Mononuclear cell (primary cell): ENCODE data around the gene GLO1. TPM values are rescaled to one million over a fixed set of nuclear protein-coding genes. Genes with fewer than 3 reads are reported as not detected.

Source experiments
- H3K27me3 ChIP-seq: 2 replicates; pipeline ENCODE4 v1.6.0; 2011; ENCODE audit warnings: low read length, control low read depth; ENCODE audit not compliant: insufficient read depth
- H3K4me1 ChIP-seq: 2 replicates; pipeline ENCODE4 v1.5.1; 2011; ENCODE audit warnings: mild to moderate bottlenecking, low read length, control low read depth; ENCODE audit not compliant: insufficient read depth
- H3K4me3 ChIP-seq: 2 replicates; pipeline ENCODE4 v1.5.1; 2011; ENCODE audit warnings: mild to moderate bottlenecking, low read length, moderate library complexity
- H3K9me3 ChIP-seq: 2 replicates; pipeline ENCODE4 v1.5.1; 2011; ENCODE audit warnings: low read depth, mild to moderate bottlenecking, control low read depth, low read length
- total RNA-seq: library from RNA; depleted of rRNA; stranded (reverse); fragments of >200 nt; gene quantifications from one replicate; pipeline ENCODE4 v1.2.3, GENCODE V29; 2012

The GLO1 gene
- total RNA-seq, 1 donor = 45.5 TPM

GRCh38 chr6:38687549-38687948, 15.4 kb downstream of the GLO1 start:
- no peaks in the 10 kb centered on the region for H3K9me3 ChIP-seq
- H3K4me3 ChIP-seq = no peak overlapping the region
- peaks cover 5% of the 10 kb centered on the region for H3K4me1 ChIP-seq
- no peaks in the 10 kb centered on the region for H3K27me3 ChIP-seq

- Histone ChIP-seq H3K9me3 (no peaks in the 10 kb centered on the region), H3K4me1 (peaks cover 5% of the 10 kb centered on the region), H3K27me3 (no peaks in the 10 kb centered on the region), H3K4me3 (no peak overlapping the region)
Measured at GRCh38 chr6:38687043-38687353, 15.9 kb downstream of the GLO1 start.

GRCh38 chr6:38686270-38687042, 16.5 kb downstream of the GLO1 start:
- H3K4me1 ChIP-seq = peaks cover 5% of the 10 kb centered on the region
- no peaks in the 10 kb centered on the region for H3K27me3 ChIP-seq
- H3K4me3 ChIP-seq = no peak overlapping the region

GRCh38 chr6:38684904-38685303, 18.0 kb downstream of the GLO1 start:
- Histone ChIP-seq H3K4me3 (no peak overlapping the region), H3K4me1 (peaks cover 5% of the 10 kb centered on the region), H3K9me3 (no peaks in the 10 kb centered on the region), H3K27me3 (no peaks in the 10 kb centered on the region)

More at GRCh38 chr6:38686270-38687042, 16.5 kb downstream of the GLO1 start:
- no peaks in the 10 kb centered on the region for H3K9me3 ChIP-seq

- Histone ChIP-seq H3K27me3 (no peaks in the 10 kb centered on the region), H3K9me3 (no peaks in the 10 kb centered on the region), H3K4me3 (no peak overlapping the region), H3K4me1 (peaks cover 5% of the 10 kb centered on the region)
Measured at GRCh38 chr6:38684237-38684636, 18.7 kb downstream of the GLO1 start.

DNA sequence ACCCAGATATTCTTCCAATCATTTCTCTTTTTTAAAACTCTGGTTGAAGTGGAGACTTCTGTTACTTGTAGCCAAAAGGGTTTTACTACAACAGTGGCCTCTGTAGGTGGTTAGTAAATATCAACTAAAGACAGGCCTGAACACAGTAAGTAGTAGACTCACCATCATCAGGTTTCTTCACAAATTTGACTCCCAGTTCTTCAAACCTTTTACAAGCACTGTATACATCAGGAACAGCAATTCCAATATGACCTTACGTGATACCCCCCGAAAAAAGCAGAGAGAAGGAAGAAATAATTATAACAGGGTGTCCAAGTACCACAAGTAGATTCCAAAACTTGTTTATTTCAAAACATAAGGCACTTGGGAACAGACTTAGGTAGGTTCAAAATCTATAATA, 21.1 kb downstream of the GLO1 start:
- H3K27me3 ChIP-seq = no peaks in the 10 kb centered on the region
- H3K4me1 ChIP-seq = peaks cover 10% of the 10 kb centered on the region

GRCh38 chr6:38679668-38680067, 23.3 kb downstream of the GLO1 start:
- Histone ChIP-seq H3K4me3 (no peak overlapping the region), H3K9me3 (no peaks in the 10 kb centered on the region), H3K27me3 (no peaks in the 10 kb centered on the region), H3K4me1 (peaks cover 13% of the 10 kb centered on the region)

More for the DNA sequence above, 21.1 kb downstream of the GLO1 start:
- Histone ChIP-seq H3K4me3 (no peak overlapping the region), H3K9me3 (no peaks in the 10 kb centered on the region)

DNA sequence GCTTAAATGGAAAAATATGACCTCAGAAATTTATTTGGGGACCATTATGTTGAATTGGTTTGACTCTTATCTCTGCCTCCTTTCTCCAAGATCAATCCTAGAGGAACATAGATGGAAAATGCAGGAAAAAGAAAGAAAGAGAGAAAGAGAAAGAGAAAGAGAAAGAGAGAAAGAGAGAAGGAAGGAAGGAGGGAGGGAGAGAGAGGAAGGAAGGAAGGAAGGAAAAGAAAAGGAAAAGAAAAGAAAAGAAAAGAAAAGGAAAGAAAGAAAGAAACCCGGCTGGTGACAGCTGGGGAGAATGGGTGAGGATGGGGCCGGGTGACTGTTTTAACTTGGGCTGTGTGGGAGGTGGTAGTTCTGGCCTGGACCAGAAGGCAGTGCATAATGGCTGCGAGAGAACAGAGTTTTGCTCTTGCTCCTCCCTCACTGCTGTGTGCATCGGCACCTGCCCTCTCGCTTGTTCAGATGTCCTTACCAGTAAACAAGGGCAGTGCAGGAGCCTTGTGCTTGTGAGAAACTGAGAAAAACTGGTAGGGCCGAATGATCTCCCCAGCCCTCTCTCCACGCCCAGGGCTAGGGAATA, 24.7 kb downstream of the GLO1 start:
- Histone ChIP-seq H3K9me3 (no peaks in the 10 kb centered on the region), H3K27me3 (no peaks in the 10 kb centered on the region), H3K4me3 (no peak overlapping the region), H3K4me1 (peaks cover 23% of the 10 kb centered on the region)

DNA sequence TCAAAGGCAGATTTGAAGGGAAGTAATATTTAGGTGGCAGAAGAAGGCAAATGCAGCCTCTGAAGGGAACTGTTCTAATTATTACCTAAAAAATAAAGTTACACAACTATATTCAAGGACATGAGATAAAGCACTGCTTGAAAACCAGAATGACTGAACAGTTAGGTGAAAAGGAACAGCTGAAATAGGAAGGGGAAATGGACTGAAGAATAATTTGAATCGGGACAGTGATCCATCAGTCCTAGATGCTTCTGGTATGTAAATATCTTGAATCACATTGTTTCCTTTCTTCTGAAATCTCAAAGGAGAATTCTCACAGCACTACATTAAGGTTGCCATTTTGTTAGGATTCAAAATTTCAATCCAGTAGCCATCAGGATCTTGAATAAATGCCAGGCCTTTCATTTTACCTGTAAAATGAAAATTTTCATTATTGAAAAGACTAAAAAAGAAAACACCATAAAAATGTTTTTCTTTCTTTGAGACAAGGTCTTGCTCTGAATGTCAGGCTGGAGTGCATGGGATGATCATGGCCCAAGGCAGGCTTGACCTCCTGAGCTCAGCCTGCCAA, 25.9 kb downstream of the GLO1 start:
- Histone ChIP-seq H3K27me3 (no peaks in the 10 kb centered on the region), H3K4me3 (no peak overlapping the region), H3K9me3 (no peaks in the 10 kb centered on the region), H3K4me1 (peaks cover 24% of the 10 kb centered on the region)

DNA sequence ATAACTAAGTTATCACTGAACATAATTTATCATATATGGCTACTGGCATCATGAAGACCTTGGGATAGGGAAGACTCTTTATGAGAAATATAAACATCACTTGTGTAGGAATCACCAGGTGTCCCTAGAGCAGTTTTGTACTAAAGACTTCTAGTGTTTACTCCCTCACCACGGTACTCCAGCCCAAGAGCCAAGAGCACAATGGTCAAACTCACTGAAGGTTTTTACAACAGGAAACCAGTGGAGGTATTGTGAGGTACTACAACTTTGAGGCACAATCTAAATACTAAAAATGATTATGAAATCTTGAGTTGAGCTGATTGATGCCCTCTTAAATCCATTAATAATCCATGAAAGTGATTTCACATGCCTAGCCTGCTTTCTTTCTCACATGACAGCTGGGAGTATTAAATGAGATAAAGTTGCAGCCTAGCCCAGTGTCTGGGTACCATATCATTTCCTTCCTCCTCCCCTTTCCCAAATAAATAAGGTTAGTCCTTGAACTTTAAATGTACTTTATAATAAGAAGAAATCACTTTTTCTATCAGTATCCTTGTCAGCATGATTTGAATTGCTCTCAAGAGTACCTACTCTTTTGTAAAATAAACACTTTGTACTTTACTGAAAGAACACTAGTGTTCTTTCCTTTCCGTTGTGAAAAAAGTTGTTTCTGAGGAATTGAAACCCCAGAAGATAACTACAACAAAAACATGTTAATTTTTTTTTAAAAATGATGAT, 26.5 kb downstream of the GLO1 start:
- Histone ChIP-seq H3K4me3 (no peak overlapping the region), H3K27me3 (no peaks in the 10 kb centered on the region), H3K9me3 (no peaks in the 10 kb centered on the region), H3K4me1 (peaks cover 24% of the 10 kb centered on the region)

- Histone ChIP-seq H3K4me3 (no peak overlapping the region), H3K27me3 (no peaks in the 10 kb centered on the region), H3K4me1 (peaks cover 24% of the 10 kb centered on the region), H3K9me3 (no peaks in the 10 kb centered on the region)
Measured at GRCh38 chr6:38673397-38674165, 29.4 kb downstream of the GLO1 start.

DNA sequence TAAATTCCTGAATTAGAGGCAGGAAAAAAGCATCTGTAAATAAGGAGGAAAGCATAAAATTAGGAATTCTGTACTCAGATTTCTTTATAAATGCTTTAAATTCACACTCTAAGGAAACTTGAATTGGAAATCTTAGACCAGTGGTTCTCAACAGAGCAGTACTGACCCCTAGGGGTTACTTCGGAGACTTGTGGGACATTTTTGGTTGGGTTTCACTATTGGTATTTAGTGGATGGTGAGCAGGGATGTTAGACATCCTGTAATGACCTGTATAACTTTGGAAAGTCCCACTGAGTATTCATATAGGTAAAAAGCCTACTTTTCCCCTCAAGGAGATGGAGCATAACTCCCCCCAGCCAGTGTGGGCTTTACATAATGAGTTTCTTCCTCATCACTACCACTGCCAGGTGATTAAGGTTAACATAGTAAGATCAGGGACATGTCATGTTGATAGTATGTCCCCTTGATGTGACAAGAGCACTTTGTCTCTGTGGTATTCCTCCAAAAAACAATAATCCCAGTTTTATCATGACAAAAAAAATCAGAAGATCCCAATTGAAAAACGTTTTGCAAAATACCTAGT, 31.0 kb downstream of the GLO1 start:
- no peaks in the 10 kb centered on the region for H3K27me3 ChIP-seq
- H3K4me3 ChIP-seq = no peak overlapping the region
- H3K4me1 ChIP-seq = peaks cover 14% of the 10 kb centered on the region

GRCh38 chr6:38658418-38659167, 44.4 kb downstream of the GLO1 start:
- no peaks in the 10 kb centered on the region for H3K9me3 ChIP-seq
- no peak overlapping the region for H3K4me3 ChIP-seq
- no peaks in the 10 kb centered on the region for H3K27me3 ChIP-seq
- H3K4me1 ChIP-seq = no peaks in the 10 kb centered on the region

More for the DNA sequence above, 31.0 kb downstream of the GLO1 start:
- no peaks in the 10 kb centered on the region for H3K9me3 ChIP-seq

DNA sequence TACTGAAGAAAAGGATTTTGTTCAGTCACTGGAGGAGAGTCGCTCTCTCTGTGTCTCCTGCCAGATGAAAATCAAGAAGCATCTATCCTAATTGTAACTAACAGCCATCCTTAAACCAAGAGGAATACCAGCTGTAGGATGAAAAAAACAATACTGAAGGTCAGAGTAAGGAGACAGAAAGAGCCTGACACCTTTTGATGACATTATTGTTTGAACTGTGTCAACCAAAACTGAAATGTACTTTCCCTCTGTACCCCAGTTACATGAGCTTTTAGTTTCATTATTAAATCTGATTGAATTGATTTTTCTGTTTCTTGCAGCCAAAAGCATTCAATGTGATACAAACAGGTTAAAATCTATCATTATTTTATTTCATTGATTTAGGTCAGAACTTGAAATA, 46.0 kb downstream of the GLO1 start:
- no peaks in the 10 kb centered on the region for H3K9me3 ChIP-seq
- H3K4me3 ChIP-seq = no peak overlapping the region
- no peaks in the 10 kb centered on the region for H3K27me3 ChIP-seq
- H3K4me1 ChIP-seq = no peaks in the 10 kb centered on the region
